ENCODE data around the gene MYL7.
"Not testable (repeated sequence)": the region's sequence is repeated elsewhere in the genome, so short reads cannot be mapped to it uniquely, and the experiment has no call there.

MYL7 gene

GRCh38 chr7:44172352-44172751 is 31.2 kb upstream of the MYL7 start:
- no peaks in the 10 kb centered on the region for H3K36me3 ChIP-seq (ENCODE audit: control insufficient read depth in 5 of 5, insufficient read depth in 5 of 5, low read length in 5 of 5)
- no peaks in the 10 kb centered on the region for H3K9me3 ChIP-seq (ENCODE audit: control insufficient read depth in 5 of 5, low read length in 5 of 5)
- H3K4me3 ChIP-seq (ENCODE audit: low read depth in 1 of 5, low read length in 5 of 5): no peak overlapping the region
- peaks cover 0 to 6% (median 3%) of the 10 kb centered on the region in 5 donors for H3K27me3 ChIP-seq (ENCODE audit: control insufficient read depth in 5 of 5, insufficient read depth in 4 of 5, low read length in 5 of 5)
- no peak overlapping the region for H3K9ac ChIP-seq (ENCODE audit: low read length in 5 of 5)
- no peaks in the 10 kb centered on the region for H3K4me1 ChIP-seq (ENCODE audit: control insufficient read depth in 5 of 5, insufficient read depth in 5 of 5, low read length in 5 of 5)
- no peak overlapping the region for H3K27ac ChIP-seq (ENCODE audit: low read depth, low read length)

GRCh38 chr7:44171901-44172300 is 30.8 kb upstream of the MYL7 start:
- not testable (repeated sequence) for H3K27ac ChIP-seq (ENCODE audit: low read depth, low read length); H3K9me3 ChIP-seq (ENCODE audit: control insufficient read depth in 5 of 5, low read length in 5 of 5); H3K4me3 ChIP-seq (ENCODE audit: low read depth in 1 of 5, low read length in 5 of 5); H3K9ac ChIP-seq (ENCODE audit: low read length in 5 of 5); H3K4me1 ChIP-seq (ENCODE audit: control insufficient read depth in 5 of 5, insufficient read depth in 5 of 5, low read length in 5 of 5); H3K36me3 ChIP-seq (ENCODE audit: control insufficient read depth in 5 of 5, insufficient read depth in 5 of 5, low read length in 5 of 5); H3K27me3 ChIP-seq (ENCODE audit: control insufficient read depth in 5 of 5, insufficient read depth in 4 of 5, low read length in 5 of 5)

GRCh38 chr7:44167920-44168319 is 26.8 kb upstream of the MYL7 start:
- Histone ChIP-seq H3K27ac (ENCODE audit: low read depth, low read length) (no peak overlapping the region), H3K4me3 (ENCODE audit: low read depth in 1 of 5, low read length in 5 of 5) (no peak overlapping the region), H3K36me3 (ENCODE audit: control insufficient read depth in 5 of 5, insufficient read depth in 5 of 5, low read length in 5 of 5) (no peaks in the 10 kb centered on the region), H3K9me3 (ENCODE audit: control insufficient read depth in 5 of 5, low read length in 5 of 5) (no peaks in the 10 kb centered on the region), H3K9ac (ENCODE audit: low read length in 5 of 5) (no peak overlapping the region), H3K27me3 (ENCODE audit: control insufficient read depth in 5 of 5, insufficient read depth in 4 of 5, low read length in 5 of 5) (no peaks in the 10 kb centered on the region), H3K4me1 (ENCODE audit: control insufficient read depth in 5 of 5, insufficient read depth in 5 of 5, low read length in 5 of 5) (peaks cover 0 to 4% (median 0%) of the 10 kb centered on the region in 5 donors)

- no peaks in the 10 kb centered on the region for H3K36me3 ChIP-seq (ENCODE audit: control insufficient read depth in 5 of 5, insufficient read depth in 5 of 5, low read length in 5 of 5)
- H3K27me3 ChIP-seq (ENCODE audit: control insufficient read depth in 5 of 5, insufficient read depth in 4 of 5, low read length in 5 of 5): no peaks in the 10 kb centered on the region
- no peak overlapping the region for H3K27ac ChIP-seq (ENCODE audit: low read depth, low read length)
- H3K9ac ChIP-seq (ENCODE audit: low read length in 5 of 5): no peak overlapping the region
- H3K9me3 ChIP-seq (ENCODE audit: control insufficient read depth in 5 of 5, low read length in 5 of 5): no peaks in the 10 kb centered on the region
- H3K4me3 ChIP-seq (ENCODE audit: low read depth in 1 of 5, low read length in 5 of 5): no peak overlapping the region
- peaks cover 0 to 17% (median 12%) of the 10 kb centered on the region in 5 donors for H3K4me1 ChIP-seq (ENCODE audit: control insufficient read depth in 5 of 5, insufficient read depth in 5 of 5, low read length in 5 of 5)
Observed at GRCh38 chr7:44163591-44163990, 22.5 kb upstream of the MYL7 start.

- H3K4me3 ChIP-seq (ENCODE audit: low read depth in 1 of 5, low read length in 5 of 5): no peak overlapping the region
- H3K27ac ChIP-seq (ENCODE audit: low read depth, low read length): no peak overlapping the region
- H3K4me1 ChIP-seq (ENCODE audit: control insufficient read depth in 5 of 5, insufficient read depth in 5 of 5, low read length in 5 of 5): peaks cover 0 to 23% (median 12%) of the 10 kb centered on the region in 5 donors
- H3K9ac ChIP-seq (ENCODE audit: low read length in 5 of 5): no peak overlapping the region
- no peaks in the 10 kb centered on the region for H3K36me3 ChIP-seq (ENCODE audit: control insufficient read depth in 5 of 5, insufficient read depth in 5 of 5, low read length in 5 of 5)
- no peaks in the 10 kb centered on the region for H3K9me3 ChIP-seq (ENCODE audit: control insufficient read depth in 5 of 5, low read length in 5 of 5)
- no peaks in the 10 kb centered on the region for H3K27me3 ChIP-seq (ENCODE audit: control insufficient read depth in 5 of 5, insufficient read depth in 4 of 5, low read length in 5 of 5)
Observed at GRCh38 chr7:44162785-44163395, 21.8 kb upstream of the MYL7 start.

- Histone ChIP-seq H3K27ac (ENCODE audit: low read depth, low read length) (no peak overlapping the region), H3K36me3 (ENCODE audit: control insufficient read depth in 5 of 5, insufficient read depth in 5 of 5, low read length in 5 of 5) (no peaks in the 10 kb centered on the region), H3K27me3 (ENCODE audit: control insufficient read depth in 5 of 5, insufficient read depth in 4 of 5, low read length in 5 of 5) (no peaks in the 10 kb centered on the region), H3K9me3 (ENCODE audit: control insufficient read depth in 5 of 5, low read length in 5 of 5) (no peaks in the 10 kb centered on the region), H3K9ac (ENCODE audit: low read length in 5 of 5) (no peak overlapping the region), H3K4me1 (ENCODE audit: control insufficient read depth in 5 of 5, insufficient read depth in 5 of 5, low read length in 5 of 5) (peaks cover 0 to 23% (median 12%) of the 10 kb centered on the region in 5 donors), H3K4me3 (ENCODE audit: low read depth in 1 of 5, low read length in 5 of 5) (no peak overlapping the region)
Observed at GRCh38 chr7:44162179-44162578, 21.0 kb upstream of the MYL7 start.

GRCh38 chr7:44161371-44161770 is 20.2 kb upstream of the MYL7 start:
- no peak overlapping the region for H3K27ac ChIP-seq (ENCODE audit: low read depth, low read length)
- no peak overlapping the region for H3K4me3 ChIP-seq (ENCODE audit: low read depth in 1 of 5, low read length in 5 of 5)
- H3K36me3 ChIP-seq (ENCODE audit: control insufficient read depth in 5 of 5, insufficient read depth in 5 of 5, low read length in 5 of 5): no peaks in the 10 kb centered on the region
- H3K9ac ChIP-seq (ENCODE audit: low read length in 5 of 5): no peak overlapping the region
- peaks cover 0 to 23% (median 12%) of the 10 kb centered on the region in 5 donors for H3K4me1 ChIP-seq (ENCODE audit: control insufficient read depth in 5 of 5, insufficient read depth in 5 of 5, low read length in 5 of 5)
- no peaks in the 10 kb centered on the region for H3K9me3 ChIP-seq (ENCODE audit: control insufficient read depth in 5 of 5, low read length in 5 of 5)
- no peaks in the 10 kb centered on the region for H3K27me3 ChIP-seq (ENCODE audit: control insufficient read depth in 5 of 5, insufficient read depth in 4 of 5, low read length in 5 of 5)

GRCh38 chr7:44159824-44160630 is 18.9 kb upstream of the MYL7 start:
- H3K27ac ChIP-seq (ENCODE audit: low read depth, low read length): no peak overlapping the region
- H3K36me3 ChIP-seq (ENCODE audit: control insufficient read depth in 5 of 5, insufficient read depth in 5 of 5, low read length in 5 of 5): no peaks in the 10 kb centered on the region
- H3K4me1 ChIP-seq (ENCODE audit: control insufficient read depth in 5 of 5, insufficient read depth in 5 of 5, low read length in 5 of 5): peaks cover 0 to 23% (median 12%) of the 10 kb centered on the region in 5 donors
- no peaks in the 10 kb centered on the region for H3K27me3 ChIP-seq (ENCODE audit: control insufficient read depth in 5 of 5, insufficient read depth in 4 of 5, low read length in 5 of 5)
- no peaks in the 10 kb centered on the region for H3K9me3 ChIP-seq (ENCODE audit: control insufficient read depth in 5 of 5, low read length in 5 of 5)
- H3K9ac ChIP-seq (ENCODE audit: low read length in 5 of 5): no peak overlapping the region
- no peak overlapping the region for H3K4me3 ChIP-seq (ENCODE audit: low read depth in 1 of 5, low read length in 5 of 5)

GRCh38 chr7:44158873-44159631 is 17.9 kb upstream of the MYL7 start:
- no peak overlapping the region for H3K27ac ChIP-seq (ENCODE audit: low read depth, low read length)

More at GRCh38 chr7:44158873-44159631, 17.9 kb upstream of the MYL7 start:
- Histone ChIP-seq H3K4me1 (ENCODE audit: control insufficient read depth in 5 of 5, insufficient read depth in 5 of 5, low read length in 5 of 5) (peaks cover 0 to 23% (median 12%) of the 10 kb centered on the region in 5 donors), H3K9ac (ENCODE audit: low read length in 5 of 5) (no peak overlapping the region), H3K9me3 (ENCODE audit: control insufficient read depth in 5 of 5, low read length in 5 of 5) (no peaks in the 10 kb centered on the region), H3K4me3 (ENCODE audit: low read depth in 1 of 5, low read length in 5 of 5) (no peak overlapping the region), H3K27me3 (ENCODE audit: control insufficient read depth in 5 of 5, insufficient read depth in 4 of 5, low read length in 5 of 5) (no peaks in the 10 kb centered on the region), H3K36me3 (ENCODE audit: control insufficient read depth in 5 of 5, insufficient read depth in 5 of 5, low read length in 5 of 5) (no peaks in the 10 kb centered on the region)
